A673 (cell line): ENCODE results near the gene B9D2. TPM values are rescaled to one million over a fixed set of nuclear protein-coding genes. Genes with fewer than 3 reads are reported as not detected.
"Not testable (repeated sequence)": the region's sequence is repeated elsewhere in the genome, so short reads cannot be mapped to it uniquely, and the experiment has no call there.

Experiments
- BruUV-seq: library from RNA; stranded (reverse); fragments of 400-500 nt; replicated peaks from 2 replicates; lab custom pipeline; 2021; lab: Mats Ljungman, UMichigan
- CTCF ChIA-PET: fragments of 300-600 bp; sonication (Branson Sonifier 250); formaldehyde crosslinking; loops from one replicate; lab custom pipeline; 2022; ENCODE audit warnings: antibody characterized with exemption; lab: Charles Lee
- POLR2A ChIA-PET: fragments of 300-600 bp; sonication (Branson Sonifier 250); formaldehyde crosslinking; loops from one replicate; lab custom pipeline; 2022; ENCODE audit warnings: antibody characterized with exemption; ENCODE audit not compliant: low non-redundant PET; lab: Charles Lee
- DNase-seq: peaks from one replicate; pipeline ENCODE4 v3.0.0-alpha.2; 2015; ENCODE audit warnings: low spot score
- H3K27ac ChIP-seq: fragments of 200-600 bp; sonication (generic); 2 replicates; pipeline ENCODE4 v1.5.1; 2016; ENCODE audit warnings: mixed run types, low read depth, mild to moderate bottlenecking, mixed read lengths, antibody characterized with exemption, low read length; ENCODE audit not compliant: poor library complexity, severe bottlenecking
- H3K27me3 ChIP-seq: fragments of 200-600 bp; sonication (generic); replicated peaks from 2 replicates; pipeline ENCODE4 v1.6.1; 2017; ENCODE audit warnings: mixed run types, low read depth, mild to moderate bottlenecking, mixed read lengths, antibody characterized with exemption, low read length; ENCODE audit not compliant: insufficient read depth, poor library complexity
- H3K36me3 ChIP-seq: fragments of 200-600 bp; sonication (generic); 2 replicates; pipeline ENCODE4 v1.6.1; 2016; ENCODE audit warnings: mixed run types, mild to moderate bottlenecking, mixed read lengths, antibody characterized with exemption, low read length; ENCODE audit not compliant: insufficient read depth, poor library complexity, severe bottlenecking
- H3K4me1 ChIP-seq: fragments of 200-600 bp; sonication (generic); 2 replicates; pipeline ENCODE4 v1.6.1; 2017; ENCODE audit warnings: mixed run types, mild to moderate bottlenecking, mixed read lengths, antibody characterized with exemption, low read length; ENCODE audit not compliant: insufficient read depth, poor library complexity, severe bottlenecking
- H3K4me3 ChIP-seq: fragments of 200-600 bp; sonication (generic); 2 replicates; pipeline ENCODE4 v1.5.1; 2016; ENCODE audit warnings: low read depth, mixed run types, mild to moderate bottlenecking, mixed read lengths, low read length; ENCODE audit not compliant: poor library complexity, severe bottlenecking
- H3K9me3 ChIP-seq: fragments of 200-600 bp; sonication (generic); 2 replicates; pipeline ENCODE4 v1.6.1; 2016; ENCODE audit warnings: mixed run types, low read depth, mild to moderate bottlenecking, mixed read lengths, antibody characterized with exemption, low read length; ENCODE audit not compliant: poor library complexity, severe bottlenecking
- CTCF ChIP-seq: fragments of 300-800, 200-600 bp; sonication (generic); conservative IDR thresholded peaks from 2 replicates; pipeline ENCODE4 v1.5.1; 2017; ENCODE audit warnings: low read depth, mild to moderate bottlenecking, antibody characterized with exemption, low read length, moderate library complexity, mixed read lengths
- EZH2 ChIP-seq: fragments of 200-600 bp; sonication (generic); IDR thresholded peaks from 2 replicates; pipeline ENCODE4 v1.6.1; 2017; ENCODE audit warnings: borderline replicate concordance, low read depth, mild to moderate bottlenecking, mixed read lengths, antibody characterized with exemption, low read length; ENCODE audit not compliant: poor library complexity, severe bottlenecking
- intact Hi-C: fragments of 100-400 bp; cut with micrococcal nuclease; formaldehyde crosslinking; loops from one replicate; pipeline ENCODE4 v1.10.0; 2022; ENCODE audit not compliant: unreplicated experiment
- total RNA-seq: library from RNA; stranded (reverse); gene quantifications from 2 replicates; pipeline ENCODE4 v1.2.3, GENCODE V29; 2021

The B9D2 gene
- total RNA-seq, 1 experiment from 2014 or later: 10.7 TPM

GRCh38 chr19:41411100-41411967 is 47.4 kb upstream of the B9D2 start:
- TF ChIP-seq CTCF: no peak
- TF ChIP-seq EZH2: no peak
- Histone ChIP-seq H3K9me3 (no peaks in the 10 kb centered on the region), H3K27ac (no peak overlapping the region), H3K4me3 (no peak overlapping the region), H3K27me3 (no peaks in the 10 kb centered on the region), H3K36me3 (peaks cover 1% of the 10 kb centered on the region), H3K4me1 (no peaks in the 10 kb centered on the region)
- no peak for DNase-seq
- ChIA-PET CTCF (no interaction called here), POLR2A (no interaction called here)
- no TSS peak for BruUV-seq
- intact Hi-C loops: no loop called here

GRCh38 chr19:41410336-41411054 is 46.5 kb upstream of the B9D2 start:
- H3K36me3 ChIP-seq: no peaks in the 10 kb centered on the region
- intact Hi-C loops: no loop called here
- H3K9me3 ChIP-seq: no peaks in the 10 kb centered on the region
- POLR2A ChIA-PET: no interaction called here
- no peak for DNase-seq
- TF ChIP-seq EZH2 (no peak), CTCF (no peak)
- H3K27ac ChIP-seq: no peak overlapping the region
- no peak overlapping the region for H3K4me3 ChIP-seq
- H3K4me1 ChIP-seq: no peaks in the 10 kb centered on the region
- no TSS peak for BruUV-seq
- CTCF ChIA-PET: interaction anchor here (0.6 kb wide), 1 partner anchor 138 kb away, joined by 12 read pairs; no protein-coding TSS in a partner anchor
- no peaks in the 10 kb centered on the region for H3K27me3 ChIP-seq

DNA sequence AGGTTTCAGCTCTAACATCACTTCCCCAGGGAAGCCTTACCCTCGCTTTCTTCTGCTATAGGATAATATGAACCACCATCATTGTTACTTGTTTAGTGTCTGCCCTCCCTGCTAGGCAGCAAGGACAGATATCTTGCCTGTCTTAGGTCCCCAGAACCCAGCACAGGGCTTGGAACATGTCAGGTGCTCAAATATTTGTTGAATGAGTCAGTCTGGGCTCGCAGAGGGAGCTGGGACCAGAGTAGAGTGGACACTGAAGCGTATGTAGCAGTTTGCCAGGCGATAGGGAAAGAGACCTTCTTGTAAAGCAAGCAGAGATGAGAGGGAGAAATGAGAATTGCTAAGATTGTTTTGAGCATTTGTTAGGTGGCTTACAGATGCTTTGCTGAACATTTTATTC is 45.3 kb upstream of the B9D2 start:
- CTCF ChIA-PET: no interaction called here
- POLR2A ChIA-PET: no interaction called here
- Histone ChIP-seq H3K27ac (no peak overlapping the region), H3K36me3 (no peaks in the 10 kb centered on the region), H3K4me3 (no peak overlapping the region), H3K9me3 (no peaks in the 10 kb centered on the region), H3K4me1 (no peaks in the 10 kb centered on the region), H3K27me3 (no peaks in the 10 kb centered on the region)
- DNase-seq: no peak
- no peak for TF ChIP-seq CTCF
- intact Hi-C loops: no loop called here
- BruUV-seq: no TSS peak

- BruUV-seq, H3K27ac ChIP-seq, H3K27me3 ChIP-seq, H3K4me3 ChIP-seq, H3K9me3 ChIP-seq, intact Hi-C loops, DNase-seq, CTCF ChIA-PET, H3K36me3 ChIP-seq, H3K4me1 ChIP-seq: not testable (repeated sequence)
- POLR2A ChIA-PET: interaction anchor here (0.7 kb wide), 1 partner anchor 67 kb away, joined by 9 read pairs; no protein-coding TSS in a partner anchor
Measured at GRCh38 chr19:41408846-41409245, 44.9 kb upstream of the B9D2 start.
